GM18505 (cell line): ENCODE results near the gene GABBR1.

Source experiments
- ATAC-seq: cut with Tn5 transposase; IDR thresholded peaks from one replicate; pipeline ENCODE4 v1.9.1; 2021; ENCODE audit not compliant: unreplicated experiment
- POLR2A ChIP-seq: IDR thresholded peaks from 4 replicates; pipeline ENCODE4 v1.6.1; 2011; ENCODE audit warnings: borderline replicate concordance; ENCODE audit not compliant: insufficient read depth, insufficient read length; ENCODE audit errors: extremely low read depth

GABBR1 gene

DNA sequence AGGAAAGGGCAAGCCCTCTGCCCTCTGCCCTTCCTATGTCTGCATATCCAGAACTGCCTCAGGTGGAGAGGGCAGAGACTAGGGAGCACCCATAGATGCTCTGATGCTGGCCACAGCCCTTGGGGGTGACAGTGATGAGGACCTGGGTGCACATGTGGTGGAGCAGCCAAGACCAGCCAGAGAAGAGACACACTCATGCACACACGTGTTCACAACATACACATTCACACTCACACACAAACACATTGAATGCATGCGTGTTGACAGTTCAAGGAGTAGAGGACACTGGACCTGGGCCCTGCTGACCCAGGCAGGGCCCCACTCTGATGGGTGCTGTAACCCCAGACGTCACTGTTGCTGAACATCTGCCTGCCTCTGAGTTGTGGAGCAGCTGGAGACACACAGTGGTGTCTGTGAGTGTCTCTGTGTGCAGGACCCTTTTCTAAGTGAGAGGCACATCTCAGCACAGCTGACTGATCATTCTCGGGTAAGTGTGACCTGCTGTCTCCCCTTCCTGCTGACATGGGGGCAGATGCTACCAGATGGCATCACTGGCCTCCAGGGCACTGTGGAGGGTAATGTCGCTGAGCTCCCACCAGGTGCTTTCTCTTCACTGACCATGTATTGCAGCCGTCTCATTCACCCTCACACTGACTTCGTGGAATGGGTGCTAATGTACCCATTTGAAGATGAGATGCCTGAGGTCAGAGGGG lies 115.1 kb downstream of the GABBR1 start:
- no peak for TF ChIP-seq POLR2A
- no peak for ATAC-seq

DNA sequence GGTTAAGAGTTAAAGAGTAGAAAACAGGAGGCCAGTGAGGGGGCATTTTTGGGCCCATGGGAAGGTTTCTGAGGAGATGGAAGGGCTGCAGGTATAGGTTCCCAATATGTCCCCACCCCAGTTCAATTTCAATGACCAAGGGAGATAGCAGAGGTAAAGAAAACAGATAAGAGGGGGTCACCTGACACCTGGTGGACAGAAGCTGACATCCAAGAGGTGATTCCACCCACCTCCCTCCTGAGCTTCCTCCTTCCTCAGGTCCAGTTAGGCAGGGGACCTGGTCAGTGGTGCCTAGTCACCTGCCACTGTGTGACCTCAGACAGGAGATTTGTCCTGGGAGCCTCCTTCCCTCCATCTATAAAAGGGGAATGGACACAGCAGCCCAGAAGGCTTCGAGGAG lies 115.7 kb downstream of the GABBR1 start:
- TF ChIP-seq POLR2A = no peak
- ATAC-seq = no peak

DNA sequence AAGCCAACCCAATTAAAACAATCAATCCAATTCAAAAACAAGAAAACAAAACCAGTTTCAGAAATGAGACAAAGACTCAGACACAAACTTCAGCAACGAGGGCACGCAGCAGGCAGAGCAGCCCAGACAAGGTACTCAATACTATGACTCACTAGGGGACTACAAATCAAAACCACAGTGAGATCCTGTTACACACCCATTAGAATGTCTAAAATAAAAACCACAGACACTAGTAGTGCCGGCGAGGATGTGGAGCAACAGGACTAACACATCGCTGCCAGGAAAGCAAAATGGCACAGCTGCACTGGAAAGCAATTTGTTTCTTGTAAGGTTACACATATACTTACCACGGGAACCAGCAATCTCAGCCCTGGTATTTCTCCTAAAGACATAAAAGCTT lies 116.9 kb downstream of the GABBR1 start:
- no peak for TF ChIP-seq POLR2A
- no peak for ATAC-seq

DNA sequence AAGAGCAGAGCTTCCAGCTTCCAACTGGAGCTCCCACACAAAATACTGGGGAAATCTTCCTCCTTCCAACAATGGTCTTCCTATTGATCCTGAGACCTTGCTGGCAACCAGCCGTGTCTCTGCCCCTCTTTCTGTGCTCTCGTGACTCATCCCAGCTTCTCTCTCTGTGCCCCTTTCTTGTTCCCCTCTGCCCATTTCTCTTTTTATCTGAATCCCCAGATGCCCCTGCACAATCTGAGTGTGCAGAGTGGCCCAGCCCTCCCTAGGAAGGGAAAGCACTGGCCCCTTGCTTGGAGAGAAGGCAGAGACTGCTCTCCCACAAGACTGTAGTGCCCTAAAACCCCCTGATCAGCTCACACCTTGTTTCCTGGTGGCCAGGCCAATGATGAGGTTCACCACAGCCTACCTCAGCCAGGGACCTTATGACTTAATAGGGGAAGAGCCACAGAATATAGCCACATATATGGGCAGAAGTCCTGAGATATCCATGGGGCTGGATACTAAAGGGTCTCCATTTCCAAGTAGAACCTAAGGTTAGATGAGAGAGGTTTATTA lies 122.2 kb downstream of the GABBR1 start:
- ATAC-seq = no peak
- TF ChIP-seq POLR2A = no peak

DNA sequence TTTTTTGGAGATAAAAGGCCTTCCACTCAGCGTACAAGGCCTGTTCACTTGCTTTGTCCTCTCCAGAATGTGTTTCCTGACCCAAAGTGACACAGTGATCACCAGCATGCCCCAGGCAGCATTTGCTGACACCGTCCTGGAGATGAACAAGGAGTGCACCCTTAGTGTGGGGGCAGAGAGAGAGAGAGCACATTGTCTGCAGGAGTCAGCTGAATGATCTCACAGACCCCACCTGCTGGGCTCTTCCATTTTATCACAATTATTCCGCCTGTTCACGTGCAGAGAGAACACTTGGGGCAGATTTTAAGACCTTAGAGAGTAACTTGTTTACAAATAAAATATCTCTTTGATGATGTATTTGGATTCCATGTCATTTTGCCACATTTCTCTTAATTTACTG lies 122.8 kb downstream of the GABBR1 start:
- no peak for TF ChIP-seq POLR2A
- ATAC-seq = no peak
